ENCODE results near the gene TNFAIP8L1. TPM values are rescaled to one million over a fixed set of nuclear protein-coding genes. Genes with fewer than 3 reads are reported as not detected.

TNFAIP8L1 gene
- total and polyA plus RNA-seq, 2 experiments from 2014 or later, result 13.6 to 14.3 TPM

- TF ChIP-seq EZH2 (IDR thresholded peaks at IDR 0.05; ENCODE audit: borderline replicate concordance) (no peak), EZH2phosphoT487 (IDR thresholded peaks at IDR 0.05; ENCODE audit: low read depth, severe bottlenecking, unreplicated experiment) (no peak)
- TF ChIP-seq, protein P1, sequence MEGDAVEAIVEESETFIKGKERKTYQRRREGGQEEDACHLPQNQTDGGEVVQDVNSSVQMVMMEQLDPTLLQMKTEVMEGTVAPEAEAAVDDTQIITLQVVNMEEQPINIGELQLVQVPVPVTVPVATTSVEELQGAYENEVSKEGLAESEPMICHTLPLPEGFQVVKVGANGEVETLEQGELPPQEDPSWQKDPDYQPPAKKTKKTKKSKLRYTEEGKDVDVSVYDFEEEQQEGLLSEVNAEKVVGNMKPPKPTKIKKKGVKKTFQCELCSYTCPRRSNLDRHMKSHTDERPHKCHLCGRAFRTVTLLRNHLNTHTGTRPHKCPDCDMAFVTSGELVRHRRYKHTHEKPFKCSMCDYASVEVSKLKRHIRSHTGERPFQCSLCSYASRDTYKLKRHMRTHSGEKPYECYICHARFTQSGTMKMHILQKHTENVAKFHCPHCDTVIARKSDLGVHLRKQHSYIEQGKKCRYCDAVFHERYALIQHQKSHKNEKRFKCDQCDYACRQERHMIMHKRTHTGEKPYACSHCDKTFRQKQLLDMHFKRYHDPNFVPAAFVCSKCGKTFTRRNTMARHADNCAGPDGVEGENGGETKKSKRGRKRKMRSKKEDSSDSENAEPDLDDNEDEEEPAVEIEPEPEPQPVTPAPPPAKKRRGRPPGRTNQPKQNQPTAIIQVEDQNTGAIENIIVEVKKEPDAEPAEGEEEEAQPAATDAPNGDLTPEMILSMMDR (IDR thresholded peaks at IDR 0.05; ENCODE audit: poor library complexity), result no peak
- DNase-seq (ENCODE audit: low spot score), result no peak
Measured at GRCh38 chr19:4618019-4618418, 21.3 kb upstream of the TNFAIP8L1 start.

GRCh38 chr19:4619668-4620294 lies 19.5 kb upstream of the TNFAIP8L1 start:
- Histone ChIP-seq H3K79me2 (no peaks in the 10 kb centered on the region), H3K36me3 (replicated peaks; ENCODE audit: insufficient read depth, low read depth) (no peaks in the 10 kb centered on the region), H3K4me3 (no peak overlapping the region), H3K27me3 (no peaks in the 10 kb centered on the region), H3K4me1 (ENCODE audit: insufficient read depth) (no peaks in the 10 kb centered on the region), H3K4me2 (no peak overlapping the region), H3K27ac (no peak overlapping the region), H4K20me1 (ENCODE audit: insufficient read depth, poor library complexity, severe bottlenecking) (no peaks in the 10 kb centered on the region), H3K9me3 (ENCODE audit: low read depth) (no peaks in the 10 kb centered on the region), H2AFZ (no peak overlapping the region), H3K9me2 (replicated peaks; ENCODE audit: insufficient read depth) (no peaks in the 10 kb centered on the region)
- WGBS (ENCODE audit: low lambda C conversion rate, missing lambda C conversion rate), result 83% methylated on average over 17 of the region's 17 CpGs
- TF ChIP-seq EZH2 (IDR thresholded peaks at IDR 0.05; ENCODE audit: borderline replicate concordance), result no peak
- TF ChIP-seq, protein P1 (IDR thresholded peaks at IDR 0.05; ENCODE audit: poor library complexity), result no peak
- no peak for DNase-seq (ENCODE audit: low spot score)

More at GRCh38 chr19:4618019-4618418, 21.3 kb upstream of the TNFAIP8L1 start:
- WGBS (ENCODE audit: low lambda C conversion rate, missing lambda C conversion rate), result 73% methylated on average over 3 of the region's 6 CpGs
- H3K27ac ChIP-seq, result no peak overlapping the region
- H3K9me2 ChIP-seq (replicated peaks; ENCODE audit: insufficient read depth), result no peaks in the 10 kb centered on the region
- no peaks in the 10 kb centered on the region for H3K4me1 ChIP-seq (ENCODE audit: insufficient read depth)
- H4K20me1 ChIP-seq (ENCODE audit: insufficient read depth, poor library complexity, severe bottlenecking), result no peaks in the 10 kb centered on the region
- H3K36me3 ChIP-seq (replicated peaks; ENCODE audit: insufficient read depth, low read depth), result no peaks in the 10 kb centered on the region
- no peak overlapping the region for H2AFZ ChIP-seq
- H3K79me2 ChIP-seq, result no peaks in the 10 kb centered on the region
- H3K9me3 ChIP-seq (ENCODE audit: low read depth), result no peaks in the 10 kb centered on the region
- H3K4me3 ChIP-seq, result no peak overlapping the region
- H3K27me3 ChIP-seq, result no peaks in the 10 kb centered on the region
- no peak overlapping the region for H3K4me2 ChIP-seq

- Histone ChIP-seq H3K9me3 (ENCODE audit: low read depth) (no peaks in the 10 kb centered on the region), H3K27ac (no peak overlapping the region), H3K27me3 (no peaks in the 10 kb centered on the region), H3K4me3 (no peak overlapping the region), H3K4me1 (ENCODE audit: insufficient read depth) (no peaks in the 10 kb centered on the region), H3K9me2 (replicated peaks; ENCODE audit: insufficient read depth) (no peaks in the 10 kb centered on the region), H3K4me2 (no peak overlapping the region), H3K79me2 (no peaks in the 10 kb centered on the region), H3K36me3 (replicated peaks; ENCODE audit: insufficient read depth, low read depth) (no peaks in the 10 kb centered on the region), H4K20me1 (ENCODE audit: insufficient read depth, poor library complexity, severe bottlenecking) (no peaks in the 10 kb centered on the region), H2AFZ (no peak overlapping the region)
- 66% methylated on average over 2 of the region's 2 CpGs for WGBS (ENCODE audit: low lambda C conversion rate, missing lambda C conversion rate)
- TF ChIP-seq EZH2phosphoT487 (IDR thresholded peaks at IDR 0.05; ENCODE audit: low read depth, severe bottlenecking, unreplicated experiment) (no peak), EZH2 (IDR thresholded peaks at IDR 0.05; ENCODE audit: borderline replicate concordance) (no peak)
- TF ChIP-seq, protein P1 (IDR thresholded peaks at IDR 0.05; ENCODE audit: poor library complexity), result no peak
- no peak for DNase-seq (ENCODE audit: low spot score)
Measured at GRCh38 chr19:4620675-4621074, 18.6 kb upstream of the TNFAIP8L1 start.

Data from hepatocyte (in vitro differentiated cells).